Colonic mucosa (tissue), 4 donors: ENCODE results near the gene SEC31A. TPM values are rescaled to one million over a fixed set of nuclear protein-coding genes. Genes with fewer than 3 reads are reported as not detected.

Experiments
- DNase-seq: peaks from one replicate; pipeline ENCODE4 v3.0.0-alpha.2; 2020
- H3K27ac ChIP-seq: fragments of 200-600 bp; one replicate; pipeline ENCODE4 v1.8.0; 2021
- H3K27me3 ChIP-seq: fragments of 200-600 bp; one replicate; pipeline ENCODE4 v1.8.0; 2021
- H3K36me3 ChIP-seq: fragments of 200-600 bp; one replicate; pipeline ENCODE4 v1.8.0; 2021
- H3K4me1 ChIP-seq: fragments of 200-600 bp; one replicate; pipeline ENCODE4 v1.8.0; 2021; ENCODE audit warnings: mild to moderate bottlenecking
- H3K4me3 ChIP-seq: fragments of 200-600 bp; one replicate; pipeline ENCODE4 v1.8.0; 2021
- H3K9ac ChIP-seq, 2 donors: one replicate each; pipeline ENCODE4 v1.7.0; 2013; ENCODE audit warnings: control low read depth in 2 of 2, low read depth in 2 of 2, low read length in 2 of 2
- H3K9me3 ChIP-seq: fragments of 200-600 bp; one replicate; pipeline ENCODE4 v1.8.0; 2021
- intact Hi-C: fragments of 100-400 bp; cut with DNase I; formaldehyde crosslinking; loops from one replicate; pipeline ENCODE4 v1.14.1; 2022
- total RNA-seq, 2 donors: library from RNA; stranded (reverse); fragmentation: NEBNext Ultra II Directional in 1 of 2; extraction: Animal tissue kit (Norgen Biotek cat#: 25700) in 1 of 2; gene quantifications; one replicate each; pipeline ENCODE4 v1.2.1, GENCODE V29; 2021
- TF ChIP-seq, protein P1 (sequence below): fragments of 200-600 bp; IDR thresholded peaks from one replicate; pipeline ENCODE4 v1.8.0; 2022; ENCODE audit warnings: antibody characterized with exemption, mild to moderate bottlenecking
- donor health status: healthy.
- donor health status: DM: no; HTN: no; CAD: no.
- donor health status: DM: no; HTN: no; CAD: no.

Gene SEC31A
- total RNA-seq, 2 donors from 2014 or later, result 158 to 188 TPM

DNA sequence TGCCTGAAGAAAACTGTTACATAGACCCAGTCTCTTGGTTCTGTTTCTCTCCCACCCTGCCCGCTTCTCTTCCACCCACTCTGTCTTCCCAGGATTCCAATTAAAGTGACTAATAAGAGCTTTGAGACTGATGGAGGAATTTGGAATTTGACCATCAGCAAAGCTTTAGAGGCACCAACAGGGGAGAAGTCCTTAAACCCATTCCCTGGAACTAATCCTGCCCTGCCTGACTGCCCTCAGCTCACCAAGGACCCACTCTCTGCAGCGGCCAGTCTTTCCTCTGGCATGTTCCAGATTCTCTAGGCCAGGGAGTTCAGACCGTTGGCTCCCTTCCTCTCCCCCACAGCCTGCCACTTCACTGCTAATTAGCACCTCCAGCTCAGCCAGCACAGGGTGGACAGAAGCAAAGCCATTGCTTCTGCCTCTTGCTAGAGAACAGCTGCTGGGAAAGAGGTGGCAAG is 116.2 kb downstream of the SEC31A start:
- Histone ChIP-seq H3K36me3 (no peaks in the 10 kb centered on the region), H3K27ac (no peak overlapping the region), H3K27me3 (no peaks in the 10 kb centered on the region), H3K4me1 (no peaks in the 10 kb centered on the region), H3K9ac (no peak overlapping the region), H3K9me3 (no peaks in the 10 kb centered on the region), H3K4me3 (no peak overlapping the region)
- TF ChIP-seq, protein P1, sequence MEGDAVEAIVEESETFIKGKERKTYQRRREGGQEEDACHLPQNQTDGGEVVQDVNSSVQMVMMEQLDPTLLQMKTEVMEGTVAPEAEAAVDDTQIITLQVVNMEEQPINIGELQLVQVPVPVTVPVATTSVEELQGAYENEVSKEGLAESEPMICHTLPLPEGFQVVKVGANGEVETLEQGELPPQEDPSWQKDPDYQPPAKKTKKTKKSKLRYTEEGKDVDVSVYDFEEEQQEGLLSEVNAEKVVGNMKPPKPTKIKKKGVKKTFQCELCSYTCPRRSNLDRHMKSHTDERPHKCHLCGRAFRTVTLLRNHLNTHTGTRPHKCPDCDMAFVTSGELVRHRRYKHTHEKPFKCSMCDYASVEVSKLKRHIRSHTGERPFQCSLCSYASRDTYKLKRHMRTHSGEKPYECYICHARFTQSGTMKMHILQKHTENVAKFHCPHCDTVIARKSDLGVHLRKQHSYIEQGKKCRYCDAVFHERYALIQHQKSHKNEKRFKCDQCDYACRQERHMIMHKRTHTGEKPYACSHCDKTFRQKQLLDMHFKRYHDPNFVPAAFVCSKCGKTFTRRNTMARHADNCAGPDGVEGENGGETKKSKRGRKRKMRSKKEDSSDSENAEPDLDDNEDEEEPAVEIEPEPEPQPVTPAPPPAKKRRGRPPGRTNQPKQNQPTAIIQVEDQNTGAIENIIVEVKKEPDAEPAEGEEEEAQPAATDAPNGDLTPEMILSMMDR, result no peak
- no peak for DNase-seq
- intact Hi-C loops, result no loop called here

DNA sequence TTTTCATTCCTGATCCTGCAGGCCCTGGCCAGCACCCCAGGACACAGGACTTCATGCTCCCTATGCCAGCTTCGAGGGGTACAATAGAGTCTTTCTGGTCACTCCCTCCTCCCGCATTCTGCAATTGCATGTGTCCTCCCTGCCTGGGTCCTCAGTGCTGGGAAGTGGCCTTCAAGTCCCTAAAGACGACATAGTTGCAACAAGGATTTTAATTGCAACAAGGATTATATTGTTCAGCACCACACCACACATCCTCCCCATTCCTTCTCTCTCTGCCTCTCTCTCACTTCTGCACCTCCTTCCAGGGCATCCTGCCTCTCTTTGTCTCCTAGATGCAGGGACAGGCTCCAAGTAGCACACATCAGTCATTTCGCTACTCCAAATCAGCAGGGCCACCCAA is 117.9 kb downstream of the SEC31A start:
- no peak for DNase-seq
- Histone ChIP-seq H3K4me3 (no peak overlapping the region), H3K4me1 (no peaks in the 10 kb centered on the region), H3K9me3 (no peaks in the 10 kb centered on the region), H3K9ac (no peak overlapping the region), H3K27ac (no peak overlapping the region), H3K27me3 (no peaks in the 10 kb centered on the region), H3K36me3 (no peaks in the 10 kb centered on the region)
- intact Hi-C loops, result no loop called here
- TF ChIP-seq, protein P1, result no peak

DNA sequence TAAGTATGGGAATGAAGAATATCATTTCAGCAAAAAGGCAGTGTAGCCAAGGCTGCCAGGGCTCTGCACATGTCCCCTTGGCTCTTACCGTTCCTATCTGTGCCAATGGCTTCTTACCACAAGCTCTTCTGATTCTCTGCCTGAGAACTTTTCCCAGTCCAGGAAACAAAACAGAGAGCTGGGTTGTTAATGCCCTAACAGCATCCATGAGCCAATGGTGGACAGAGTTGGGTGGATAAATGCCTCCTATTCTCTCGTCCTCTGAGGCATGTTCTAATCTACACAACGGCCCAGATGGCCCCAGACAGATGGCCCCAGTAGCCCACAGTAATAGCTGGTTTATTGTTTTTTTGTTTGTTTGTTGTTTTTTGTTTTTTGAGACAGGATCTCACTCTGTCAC is 120.3 kb downstream of the SEC31A start:
- intact Hi-C loops, result no loop called here
- Histone ChIP-seq H3K27me3 (no peaks in the 10 kb centered on the region), H3K9me3 (no peaks in the 10 kb centered on the region), H3K4me1 (no peaks in the 10 kb centered on the region), H3K36me3 (no peaks in the 10 kb centered on the region), H3K27ac (no peak overlapping the region), H3K9ac (no peak overlapping the region), H3K4me3 (no peak overlapping the region)
- no peak for DNase-seq
- TF ChIP-seq, protein P1, result no peak

Other genes starting within 250 kb of the SEC31A start
- gene SCD5, start 92.4 kb downstream of the SEC31A start, total RNA-seq, result 1 to 10 TPM; 2.8 to 4.4 TPM
- gene THAP9, start 9.6 kb upstream of the SEC31A start, total RNA-seq, result 1 to 10 TPM; 3.5 to 4.6 TPM
- 10 to 100 TPM; 14.6 to 17.9 TPM for gene LIN54, start 119.7 kb upstream of the SEC31A start, total RNA-seq
- gene COPS4, start 144.0 kb upstream of the SEC31A start, total RNA-seq, result 10 to 100 TPM; 25.2 to 28.8 TPM
- gene PLAC8, start 223.6 kb upstream of the SEC31A start, total RNA-seq, result 100 to 1,000 TPM; 246 to 715 TPM